ENCODE measurements around the gene SGTA. TPM values are rescaled to one million over a fixed set of nuclear protein-coding genes. Genes with fewer than 3 reads are reported as not detected.

SGTA gene
- total and polyA plus RNA-seq, 9 of the 15 experiments (the other 6 are each of a cell fraction or from before 2014, with no cell fraction given), result 1.4 to 110 (median 49.9) TPM

DNA sequence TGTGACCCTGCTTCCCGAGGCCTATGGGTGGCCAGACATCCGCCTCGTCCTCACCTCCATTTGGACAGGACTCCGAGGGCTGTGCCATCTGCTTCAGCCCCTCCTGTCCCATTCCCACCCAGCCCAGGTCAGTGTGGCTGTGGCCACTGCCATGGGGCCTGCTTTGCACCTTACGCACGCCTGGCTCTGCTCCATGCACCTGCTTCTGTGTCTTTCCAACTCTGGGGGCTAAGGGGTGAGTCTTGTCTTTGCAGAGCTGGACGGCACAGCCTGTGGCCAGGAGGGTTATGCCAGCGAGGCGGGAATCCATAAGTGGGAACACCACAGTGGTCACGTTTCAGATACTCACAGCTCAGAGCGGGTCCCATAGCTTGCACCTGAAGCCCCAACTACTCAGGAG is 31.4 kb upstream of the SGTA start:
- intact Hi-C loops (cut with micrococcal nuclease) (no loop called here), in situ Hi-C loops (cut with MboI) (no loop called here)
- 97% methylated on average over 9 of the region's 11 CpGs for WGBS (ENCODE audit: insufficient coverage, low coverage, missing lambda C conversion rate)
- no peaks in the 10 kb centered on the region for H3K79me2 ChIP-seq (ENCODE audit: control insufficient read depth, insufficient read depth, low read length)
- H3K4me2 ChIP-seq (ENCODE audit: insufficient read depth, low read length), result no peak overlapping the region
- no peak overlapping the region for H2AFZ ChIP-seq (ENCODE audit: low read depth, low read length)
- FAIRE-seq (no peak), ATAC-seq (no peak), DNase-seq (ENCODE audit: extremely low read depth in 1 of 4, low spot score in 3 of 4) (no peak)
- peaks cover 0 to 22% of the 10 kb centered on the region in 2 experiments; a peak in 2 of 5 replicates for H3K4me1 ChIP-seq (replicated peaks in 1 of 2; ENCODE audit: control insufficient read depth in 2 of 2, insufficient read depth in 2 of 2, low read length in 2 of 2)
- H3K9me1 ChIP-seq (ENCODE audit: control insufficient read depth, insufficient read depth, low read length), result no peaks in the 10 kb centered on the region
- H3K36me3 ChIP-seq (ENCODE audit: control insufficient read depth, insufficient read depth, low read length), result peaks cover 49% of the 10 kb centered on the region; the same call in 2 of the 3 replicates
- no TSS peak for BruUV-seq (replicated peaks)
- H3K27me3 ChIP-seq (ENCODE audit: control insufficient read depth in 2 of 2, insufficient read depth in 2 of 2, low read length in 2 of 2), result no peaks in the 10 kb centered on the region
- H3K9me3 ChIP-seq (replicated peaks; ENCODE audit: control insufficient read depth, insufficient read depth, low read depth, low read length), result 0 out of 2 replicates have a peak, but pooled peaks cover 1% of the 10 kb centered on the region
- H3K4me3 ChIP-seq, result no peak overlapping the region
- POLR2A ChIA-PET, result interaction anchor here (0.5 to 0.9 kb wide), 2 partner anchors 14 to 19 kb away, joined by 3 read pairs; no protein-coding TSS in a partner anchor
- no peaks in the 10 kb centered on the region for H4K20me1 ChIP-seq (replicated peaks; ENCODE audit: control insufficient read depth, insufficient read depth, low read length)
- peak overlapping the region in 1 of 2 experiments; percentile 52; a peak in 1 of 4 replicates for H3K9ac ChIP-seq (ENCODE audit: insufficient read depth in 1 of 2, low read depth in 2 of 2, low read length in 2 of 2)
- TF ChIP-seq MEF2A (IDR thresholded peaks at IDR 0.05; ENCODE audit: control insufficient read depth, low read depth, low read length), result no peak
- TF ChIP-seq POLR2A (conservative IDR thresholded peaks at IDR 0.05), result 0 out of 2 replicates have a peak, but pooled peaks have one; percentile 4
- no peak overlapping the region for H3K27ac ChIP-seq (ENCODE audit: extremely low read depth, low read depth, low read length)
- CTCF ChIA-PET (ENCODE audit: low intra/inter-chr PET ratio), result no interaction called here

DNA sequence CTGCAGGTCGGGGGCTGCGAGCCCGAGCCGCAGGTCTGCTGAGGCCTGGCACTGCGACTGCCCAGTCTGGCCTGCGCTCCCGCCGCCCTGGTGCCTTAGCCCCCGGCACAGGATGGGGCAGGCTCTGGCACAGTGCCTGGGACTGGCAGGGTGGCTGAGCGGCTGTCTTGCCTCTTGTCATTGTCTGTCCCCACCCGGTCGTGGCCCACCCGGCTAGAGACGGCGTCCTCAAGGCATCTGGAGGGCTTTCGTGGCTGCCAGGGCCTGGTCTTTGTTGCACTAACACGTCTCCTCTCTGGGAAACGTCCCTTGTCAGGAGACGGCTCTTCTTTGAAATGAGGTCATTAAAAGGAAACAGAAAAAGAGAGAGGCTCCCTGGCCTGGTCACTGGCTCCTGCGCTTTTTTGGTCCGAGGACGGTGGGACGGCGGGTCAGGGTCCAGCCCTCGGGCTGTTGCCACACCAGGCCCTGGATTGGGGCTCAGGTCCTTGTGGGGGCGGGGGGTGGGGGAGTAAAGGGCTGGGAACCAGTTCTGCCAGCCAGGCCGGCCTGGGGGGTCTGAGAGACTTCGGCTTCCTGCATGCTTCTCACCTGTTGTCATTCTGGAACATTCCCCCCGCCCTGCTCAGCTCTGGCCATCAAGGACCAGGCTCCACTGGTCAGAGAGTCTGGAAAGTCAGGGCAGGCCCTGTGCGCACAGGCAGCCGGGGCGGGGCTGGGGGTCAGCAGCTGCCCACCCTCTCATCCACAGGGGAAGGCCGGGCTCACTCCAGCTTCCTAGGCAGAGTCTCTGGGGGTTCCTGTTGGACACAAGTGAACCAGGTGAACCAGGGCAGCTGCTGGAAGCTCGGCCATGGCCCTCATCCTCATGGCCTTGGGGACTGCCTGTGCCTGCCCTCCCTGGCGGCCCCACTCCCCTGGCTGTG is 30.4 kb upstream of the SGTA start:
- no peaks in the 10 kb centered on the region for H3K27me3 ChIP-seq (ENCODE audit: control insufficient read depth in 2 of 2, insufficient read depth in 2 of 2, low read length in 2 of 2)
- 92% methylated on average over 26 of the region's 35 CpGs for WGBS (ENCODE audit: insufficient coverage, low coverage, missing lambda C conversion rate)
- H3K4me3 ChIP-seq, result no peak overlapping the region
- POLR2A ChIA-PET, result interaction anchor here (0.7 to 0.9 kb wide), 2 partner anchors 13 to 1852 kb away, joined by 3 read pairs; no protein-coding TSS in a partner anchor
- TF ChIP-seq EHMT2 (IDR thresholded peaks at IDR 0.05), result no peak
- TF ChIP-seq PTBP1 (IDR thresholded peaks at IDR 0.05; ENCODE audit: low read depth, low read length), result no peak
- TF ChIP-seq BRCA1 (IDR thresholded peaks at IDR 0.05), result no peak
- TF ChIP-seq BRCA1 (CRISPR knock-in tag; IDR thresholded peaks at IDR 0.05), result no peak
- TF ChIP-seq RFX7 (CRISPR knock-in tag; IDR thresholded peaks at IDR 0.05), result no peak
- TF ChIP-seq MBD2 (IDR thresholded peaks at IDR 0.05; ENCODE audit: borderline replicate concordance, low read depth), result no peak
- H3K4me2 ChIP-seq (ENCODE audit: insufficient read depth, low read length), result no peak overlapping the region
- H3K9ac ChIP-seq (ENCODE audit: insufficient read depth in 1 of 2, low read depth in 2 of 2, low read length in 2 of 2), result no peak overlapping the region
- no peaks in the 10 kb centered on the region for H3K9me1 ChIP-seq (ENCODE audit: control insufficient read depth, insufficient read depth, low read length)
- CTCF ChIA-PET (ENCODE audit: low intra/inter-chr PET ratio), result no interaction called here
- DNase-seq (ENCODE audit: extremely low read depth in 1 of 4, low spot score in 3 of 4) (no peak), ATAC-seq (no peak), FAIRE-seq (no peak)
- no peaks in the 10 kb centered on the region for H4K20me1 ChIP-seq (replicated peaks; ENCODE audit: control insufficient read depth, insufficient read depth, low read length)
- H3K27ac ChIP-seq (ENCODE audit: extremely low read depth, low read depth, low read length), result no peak overlapping the region
- no peaks in the 10 kb centered on the region for H3K9me3 ChIP-seq (replicated peaks; ENCODE audit: control insufficient read depth, insufficient read depth, low read depth, low read length)
- in situ Hi-C loops (cut with MboI) (no loop called here), intact Hi-C loops (cut with micrococcal nuclease) (no loop called here)
- no peak overlapping the region for H2AFZ ChIP-seq (ENCODE audit: low read depth, low read length)
- BruUV-seq (replicated peaks), result no TSS peak
- H3K79me2 ChIP-seq (ENCODE audit: control insufficient read depth, insufficient read depth, low read length), result no peaks in the 10 kb centered on the region
- H3K36me3 ChIP-seq (ENCODE audit: control insufficient read depth, insufficient read depth, low read length), result peaks cover 58% of the 10 kb centered on the region; the same call in 2 of the 3 replicates
- peaks cover 0 to 21% of the 10 kb centered on the region in 2 experiments; a peak in 2 of 5 replicates for H3K4me1 ChIP-seq (replicated peaks in 1 of 2; ENCODE audit: control insufficient read depth in 2 of 2, insufficient read depth in 2 of 2, low read length in 2 of 2)

All from K562 (cell line).